K562 (cell line): ENCODE measurements around the gene USP7. TPM values are rescaled to one million over a fixed set of nuclear protein-coding genes. Genes with fewer than 3 reads are reported as not detected.

ENCODE experiments used
- ATAC-seq: fragments of 200-7000 bp; cut with Tn5 transposase; 3 replicates; pipeline ENCODE4 v1.9.1; 2020; ENCODE audit warnings: moderate library complexity
- BruUV-seq: library from RNA; stranded (reverse); fragments of 400-500 nt; replicated peaks from 2 replicates; lab custom pipeline; 2021; lab: Mats Ljungman, UMichigan
- CTCF ChIA-PET: fragments of 300-600 bp; formaldehyde crosslinking; extraction: SDS; loops from one replicate; lab custom pipeline; 2021; ENCODE audit warnings: low intra/inter-chr PET ratio; lab: Yijun Ruan, JAX
- POLR2A ChIA-PET: fragments of 300-600, 350-650 bp; sonication (Branson Sonifier 250); formaldehyde crosslinking; extraction: SDS; loops from one replicate; lab custom pipeline; 2021; ENCODE audit warnings: antibody characterized with exemption, inconsistent platforms; lab: Yijun Ruan, JAX
- DNase-seq, 4 experiments: peaks; one replicate each; pipeline versions ENCODE4 v3.0.0 to v3.0.0-alpha.2; 2011 to 2018; ENCODE audit warnings: low spot score in 3 of 4, mixed read lengths in 3 of 4; ENCODE audit errors: extremely low read depth in 1 of 4
- FAIRE-seq: peaks from 2 replicates; lab custom pipeline; 2011; peaks lifted over from hg19 to GRCh38; lab: Jason Lieb, UNC
- H2AFZ ChIP-seq: 2 replicates; pipeline ENCODE4 v1.6.0; 2011; ENCODE audit warnings: low read depth, low read length, control low read depth, inconsistent platforms
- H3K27ac ChIP-seq: fragments of 200-600 bp; 3 replicates; pipeline ENCODE4 v1.8.0; 2011; ENCODE audit warnings: low read depth, mild to moderate bottlenecking, control low read depth, inconsistent platforms, low read length, moderate library complexity, mixed read lengths; ENCODE audit errors: extremely low read depth
- H3K27me3 ChIP-seq, 2 experiments: fragments of 300-600 bp in 1 of 2; 2 replicates in 1 of 2; 3 replicates in 1 of 2; pipeline versions ENCODE4 v1.6.0 to v1.8.0; 2011; ENCODE audit warnings: inconsistent platforms in 2 of 2, low read length in 2 of 2, mild to moderate bottlenecking in 1 of 2, mixed read lengths in 1 of 2, moderate library complexity in 1 of 2; ENCODE audit not compliant: control insufficient read depth in 2 of 2, insufficient read depth in 2 of 2
- H3K36me3 ChIP-seq: fragments of 300-600 bp; 3 replicates; pipeline ENCODE4 v1.8.0; 2011; ENCODE audit warnings: mild to moderate bottlenecking, low read length, inconsistent platforms; ENCODE audit not compliant: control insufficient read depth, insufficient read depth
- H3K4me1 ChIP-seq, 2 experiments: fragments of 200-600 bp in 1 of 2; replicated peaks in 1 of 2; 2 replicates in 1 of 2; 3 replicates in 1 of 2; pipeline versions ENCODE4 v1.5.1 to v1.8.0; 2011; ENCODE audit warnings: inconsistent platforms in 2 of 2, low read length in 2 of 2, mild to moderate bottlenecking in 1 of 2, mixed read lengths in 1 of 2, moderate library complexity in 1 of 2; ENCODE audit not compliant: control insufficient read depth in 2 of 2, insufficient read depth in 2 of 2
- H3K4me2 ChIP-seq: 2 replicates; pipeline ENCODE4 v1.6.1; 2011; ENCODE audit warnings: low read length, control low read depth, inconsistent platforms, mixed read lengths; ENCODE audit not compliant: insufficient read depth
- H3K4me3 ChIP-seq: fragments of 200-600 bp; sonication (generic), shearing (Covaris generic); 2 replicates; pipeline ENCODE4 v1.5.1; 2016; ENCODE audit warnings: control low read depth, inconsistent platforms
- H3K79me2 ChIP-seq: fragments of 200-600 bp; 3 replicates; pipeline ENCODE4 v1.8.0; 2011; ENCODE audit warnings: low read length, inconsistent platforms; ENCODE audit not compliant: control insufficient read depth, insufficient read depth
- H3K9ac ChIP-seq, 2 experiments: 2 replicates each; pipeline versions ENCODE4 v1.6.0 to v1.6.1; 2011; ENCODE audit warnings: low read depth in 2 of 2, low read length in 2 of 2, control low read depth in 1 of 2, inconsistent platforms in 1 of 2, mild to moderate bottlenecking in 1 of 2, mixed read lengths in 1 of 2; ENCODE audit not compliant: insufficient read depth in 1 of 2
- H3K9me1 ChIP-seq: one replicate; pipeline ENCODE4 v1.6.0; 2011; ENCODE audit warnings: inconsistent platforms, mild to moderate bottlenecking, low read length, moderate library complexity; ENCODE audit not compliant: control insufficient read depth, insufficient read depth
- H3K9me3 ChIP-seq: replicated peaks from 2 replicates; pipeline ENCODE4 v1.5.1; 2011; ENCODE audit warnings: low read depth, low read length, inconsistent platforms; ENCODE audit not compliant: control insufficient read depth, insufficient read depth
- H4K20me1 ChIP-seq: replicated peaks from 2 replicates; pipeline ENCODE4 v1.6.1; 2011; ENCODE audit warnings: low read length, inconsistent platforms, mixed read lengths; ENCODE audit not compliant: control insufficient read depth, insufficient read depth
- ATF1 ChIP-seq, 2 experiments: fragments of 450-650 bp in 1 of 2; IDR thresholded peaks; 2 replicates each; pipeline ENCODE4 v1.6.1; 2016; ENCODE audit warnings: missing compliant biosample characterization in 1 of 2, missing genetic modification characterization in 1 of 2
- CREM ChIP-seq: IDR thresholded peaks from 2 replicates; pipeline ENCODE4 v1.6.1; 2014; ENCODE audit warnings: antibody characterized with exemption, low read depth
- HNRNPK ChIP-seq: fragments of 200-400 bp; formaldehyde crosslinking; IDR thresholded peaks from one replicate; pipeline ENCODE4 v1.6.1; 2018; ENCODE audit warnings: mild to moderate bottlenecking, low read depth, low read length; ENCODE audit not compliant: poor library complexity, severe bottlenecking
- KLF13 ChIP-seq: fragments of 450-650 bp; IDR thresholded peaks from 2 replicates; pipeline ENCODE4 v1.6.1; 2016; ENCODE audit warnings: missing genetic modification characterization, low read depth, mild to moderate bottlenecking, missing compliant biosample characterization, moderate library complexity, borderline replicate concordance
- MAFK ChIP-seq: IDR thresholded peaks from 2 replicates; pipeline ENCODE4 v1.6.1; 2011; ENCODE audit warnings: low read length, improper control_type of control experiment
- MAZ ChIP-seq, 2 experiments: fragments of 450-650 bp in 1 of 2; sonication (generic) in 1 of 2; formaldehyde crosslinking; IDR thresholded peaks in 1 of 2; conservative IDR thresholded peaks in 1 of 2; 2 replicates each; pipeline versions ENCODE4 v1.4.0 to v1.5.0; 2020; ENCODE audit warnings: mild to moderate bottlenecking in 1 of 2, missing genetic modification reagents in 1 of 2
- NBN ChIP-seq: fragments of 450-650 bp; IDR thresholded peaks from 2 replicates; pipeline ENCODE4 v1.6.1; 2016; ENCODE audit warnings: low read depth, mild to moderate bottlenecking
- NFIX ChIP-seq: fragments of 250-450 bp; sonication (Bioruptor Pico); IDR thresholded peaks from 2 replicates; pipeline ENCODE4 v1.4.0; 2020; ENCODE audit warnings: low read depth, mild to moderate bottlenecking, moderate library complexity
- STAT5B ChIP-seq: fragments of 250-450 bp; sonication (Bioruptor Pico); IDR thresholded peaks from 2 replicates; pipeline ENCODE4 v1.8.0; 2021; ENCODE audit warnings: mild to moderate bottlenecking, inconsistent platforms
- ZEB2 ChIP-seq: fragments of 450-650 bp; IDR thresholded peaks from 2 replicates; pipeline ENCODE4 v1.6.1; 2016
- ZHX1 ChIP-seq: fragments of 150-350 bp; conservative IDR thresholded peaks from 2 replicates; pipeline ENCODE4 v1.6.1; 2014; ENCODE audit warnings: low read length
- ZNF316 ChIP-seq: fragments of 450-650 bp; IDR thresholded peaks from 2 replicates; pipeline ENCODE4 v1.6.1; 2016
- ZNF79 ChIP-seq: fragments of 250-450 bp; sonication (Bioruptor Pico); IDR thresholded peaks from 2 replicates; pipeline ENCODE4 v1.4.0; 2020; ENCODE audit warnings: low read depth, mild to moderate bottlenecking, moderate library complexity
- WGBS: fragments of 100-300 bp; shearing (Covaris generic); methylation state at CpG from one replicate; pipeline ENCODE4 v1.1.6; 2016; ENCODE audit warnings: low coverage, mixed read lengths; ENCODE audit not compliant: insufficient coverage; ENCODE audit errors: missing lambda C conversion rate; 5-methylcytosine and 5-hydroxymethylcytosine counted together
- in situ Hi-C: fragments of 300-500 bp; cut with MboI; formaldehyde crosslinking; loops from 4 replicates; pipeline ENCODE4 v1.15.0; 2018; ENCODE audit warnings: inconsistent platforms, mixed read lengths
- intact Hi-C: fragments of 100-400 bp; cut with micrococcal nuclease; formaldehyde crosslinking; loops from 2 replicates; pipeline ENCODE4 v1.14.2; 2022
- polyA plus RNA-seq, 8 experiments: library from polyadenylated mRNA; depleted of rRNA in 4 of 8; stranded (reverse) in 5 of 8; unstranded in 3 of 8; fragments of >200 nt; fragmentation: Nextera tagmentation in 2 of 8; fragmentation: Illumina TruSeq in 1 of 8; extraction: Ambion mirVana in 2 of 8; extraction: Trizol in 1 of 8; gene quantifications; 2 replicates each; pipeline versions ENCODE4 v1.2.1 to v1.2.3, GENCODE V29; 2011 to 2014; ENCODE audit warnings: inconsistent platforms in 1 of 8, missing spikeins in 1 of 8
- total RNA-seq, 7 experiments: library from RNA; depleted of rRNA in 6 of 7; stranded (reverse); fragments of >200 nt in 6 of 7; fragmentation: Illumina TruSeq in 2 of 7; extraction: Trizol in 2 of 7; gene quantifications; 2 replicates each; pipeline versions ENCODE4 v1.2.1 to v1.2.3, GENCODE V29; 2011 to 2021; ENCODE audit warnings: low replicate concordance in 1 of 7
- TF ChIP-seq, protein P1 (sequence below): sonication (generic); IDR thresholded peaks from 2 replicates; pipeline ENCODE4 v1.6.1; 2016

The USP7 gene
- total and polyA plus RNA-seq, 9 of the 15 experiments (the other 6 are each of a cell fraction or from before 2014, with no cell fraction given): 17.1 to 145 (median 57.9) TPM

GRCh38 chr16:8967132-8967821 lies 3.6 kb upstream of the USP7 start (continued):
- TF ChIP-seq ZHX1 (no peak), MAZ (CRISPR knock-in tag; conservative IDR thresholded peaks at IDR 0.05 in 1 of 2, IDR thresholded peaks at IDR 0.05 in 1 of 2) (peak in 1 of 2 experiments; percentile 20; a peak in 1 of 4 replicates), MAFK (peak; percentile 57; the same call in 1 of the 2 replicates), ZNF316 (peak; percentile 87)
- TF ChIP-seq, protein P1, sequence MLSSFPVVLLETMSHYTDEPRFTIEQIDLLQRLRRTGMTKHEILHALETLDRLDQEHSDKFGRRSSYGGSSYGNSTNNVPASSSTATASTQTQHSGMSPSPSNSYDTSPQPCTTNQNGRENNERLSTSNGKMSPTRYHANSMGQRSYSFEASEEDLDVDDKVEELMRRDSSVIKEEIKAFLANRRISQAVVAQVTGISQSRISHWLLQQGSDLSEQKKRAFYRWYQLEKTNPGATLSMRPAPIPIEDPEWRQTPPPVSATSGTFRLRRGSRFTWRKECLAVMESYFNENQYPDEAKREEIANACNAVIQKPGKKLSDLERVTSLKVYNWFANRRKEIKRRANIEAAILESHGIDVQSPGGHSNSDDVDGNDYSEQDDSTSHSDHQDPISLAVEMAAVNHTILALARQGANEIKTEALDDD: peak; percentile 48; the same call in 1 of the 2 replicates

DNA sequence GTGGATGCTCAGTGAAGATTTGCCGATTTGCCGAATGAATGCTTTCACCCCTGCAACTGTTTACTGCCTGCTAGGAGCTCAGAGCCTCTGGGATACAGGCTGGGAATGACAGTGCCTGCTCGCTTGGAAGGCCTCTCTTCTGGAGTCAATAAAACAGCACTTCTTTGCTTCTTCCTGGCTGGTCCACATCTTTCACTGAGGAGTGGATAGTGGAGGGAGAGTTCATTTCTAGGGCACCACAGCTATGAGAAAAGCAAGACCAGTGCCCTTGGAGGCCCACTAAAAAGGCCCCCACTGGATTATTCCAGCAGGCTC lies 3.1 kb upstream of the USP7 start:
- TF ChIP-seq KLF13 (tag) (no peak), NBN (no peak), CREM (no peak), ZEB2 (no peak), NFIX (CRISPR knock-in tag) (no peak), ZNF79 (CRISPR knock-in tag) (no peak), STAT5B (CRISPR knock-in tag) (no peak), HNRNPK (no peak), ATF1 (CRISPR knock-in tag; IDR thresholded peaks at IDR 0.05) (no peak), ATF1 (tag; IDR thresholded peaks at IDR 0.05) (no peak)
- TF ChIP-seq, all 486 proteins: peak for 0
- in situ Hi-C loops: no loop called here
- no TSS peak for BruUV-seq
- POLR2A ChIA-PET: interaction anchor here (0.6 to 1.1 kb wide), 5 partner anchors 8 to 130 kb away, joined by 3 to 5 read pairs (median 3); partner anchors contain the start of gene CARHSP1
- H3K36me3 ChIP-seq: no peaks in the 10 kb centered on the region
- H3K4me2 ChIP-seq: peak overlapping the region; percentile 52
- CTCF ChIA-PET: no interaction called here
- ATAC-seq (no peak), DNase-seq (no peak), FAIRE-seq (no peak)
- H3K79me2 ChIP-seq: peaks cover 14% of the 10 kb centered on the region
- H3K9me1 ChIP-seq: no peaks in the 10 kb centered on the region
- intact Hi-C loops: no loop called here
- no peaks in the 10 kb centered on the region for H3K9me3 ChIP-seq
- H3K4me1 ChIP-seq: peaks cover 21 to 26% of the 10 kb centered on the region in 2 experiments
- 64% methylated on average over 3 of the region's 3 CpGs for WGBS
- H4K20me1 ChIP-seq: peaks cover 9% of the 10 kb centered on the region
- H3K27ac ChIP-seq: peak overlapping the region; percentile 4; the same call in 2 of the 3 replicates
- peak overlapping the region; percentile 73 for H2AFZ ChIP-seq
- H3K9ac ChIP-seq: peak overlapping the region; percentile 6 to 55; a peak in 2 of 4 replicates
- H3K27me3 ChIP-seq: peaks cover 4 to 5% of the 10 kb centered on the region in 2 experiments; a peak in 3 of 5 replicates
- H3K4me3 ChIP-seq: no peak overlapping the region
